Measurements from ENCODE around the gene GALNT18. TPM values are rescaled to one million over a fixed set of nuclear protein-coding genes. Genes with fewer than 3 reads are reported as not detected.

The GALNT18 gene
- total and polyA plus RNA-seq, 2 donors, result 21.6 to 33.2 TPM

GRCh38 chr11:11246166-11246565 lies 375.6 kb downstream of the GALNT18 start:
- 92% methylated on average over 1 of the region's 1 CpG for WGBS
- H3K36me3 ChIP-seq (ENCODE audit: insufficient read depth), result no peaks in the 10 kb centered on the region
- H3K27ac ChIP-seq (ENCODE audit: low read depth), result no peak overlapping the region
- DNase-seq (ENCODE audit: extremely low spot score), result no peak
- H3K4me1 ChIP-seq (ENCODE audit: insufficient read depth), result no peaks in the 10 kb centered on the region
- no peak overlapping the region for H3K4me3 ChIP-seq (ENCODE audit: low read depth, low read length)

- H3K4me1 ChIP-seq (ENCODE audit: insufficient read depth), result no peaks in the 10 kb centered on the region
- 64% methylated on average over 3 of the region's 3 CpGs for WGBS
- H3K36me3 ChIP-seq (ENCODE audit: insufficient read depth), result no peaks in the 10 kb centered on the region
- no peak overlapping the region for H3K27ac ChIP-seq (ENCODE audit: low read depth)
- H3K4me3 ChIP-seq (ENCODE audit: low read depth, low read length), result no peak overlapping the region
- no peak for DNase-seq (ENCODE audit: extremely low spot score)
These were observed 376.4 kb downstream of the GALNT18 start for GRCh38 chr11:11245453-11245852.

- H3K27ac ChIP-seq (ENCODE audit: low read depth), result no peak overlapping the region
- DNase-seq (ENCODE audit: extremely low spot score), result no peak
- no peaks in the 10 kb centered on the region for H3K36me3 ChIP-seq (ENCODE audit: insufficient read depth)
- H3K4me3 ChIP-seq (ENCODE audit: low read depth, low read length), result no peak overlapping the region
- H3K4me1 ChIP-seq (ENCODE audit: insufficient read depth), result no peaks in the 10 kb centered on the region
- WGBS, result 73% methylated on average over 2 of the region's 2 CpGs
These were observed 377.2 kb downstream of the GALNT18 start for GRCh38 chr11:11244470-11245080.

GRCh38 chr11:11243590-11244469 lies 378.0 kb downstream of the GALNT18 start:
- WGBS, result 28% methylated on average over 9 of the region's 9 CpGs
- DNase-seq (ENCODE audit: extremely low spot score), result peak; percentile 17
- no peaks in the 10 kb centered on the region for H3K4me1 ChIP-seq (ENCODE audit: insufficient read depth)
- no peak overlapping the region for H3K27ac ChIP-seq (ENCODE audit: low read depth)
- H3K36me3 ChIP-seq (ENCODE audit: insufficient read depth), result no peaks in the 10 kb centered on the region
- H3K4me3 ChIP-seq (ENCODE audit: low read depth, low read length), result no peak overlapping the region

- Histone ChIP-seq H3K36me3 (ENCODE audit: insufficient read depth) (no peaks in the 10 kb centered on the region), H3K27ac (ENCODE audit: low read depth) (no peak overlapping the region), H3K4me1 (ENCODE audit: insufficient read depth) (no peaks in the 10 kb centered on the region), H3K4me3 (ENCODE audit: low read depth, low read length) (no peak overlapping the region)
- WGBS, result 41% methylated on average over 6 of the region's 6 CpGs
- DNase-seq (ENCODE audit: extremely low spot score), result no peak
These were observed 378.6 kb downstream of the GALNT18 start for GRCh38 chr11:11243209-11243589.

GRCh38 chr11:11241284-11241683 lies 380.5 kb downstream of the GALNT18 start:
- H3K4me1 ChIP-seq (ENCODE audit: insufficient read depth), result no peaks in the 10 kb centered on the region

GRCh38 chr11:11239959-11240358 lies 381.8 kb downstream of the GALNT18 start:
- 78% methylated on average over 1 of the region's 1 CpG for WGBS
- no peak overlapping the region for H3K27ac ChIP-seq (ENCODE audit: low read depth)
- H3K36me3 ChIP-seq (ENCODE audit: insufficient read depth), result no peaks in the 10 kb centered on the region
- no peak overlapping the region for H3K4me3 ChIP-seq (ENCODE audit: low read depth, low read length)
- DNase-seq (ENCODE audit: extremely low spot score), result no peak
- H3K4me1 ChIP-seq (ENCODE audit: insufficient read depth), result no peaks in the 10 kb centered on the region

More at GRCh38 chr11:11241284-11241683, 380.5 kb downstream of the GALNT18 start:
- Histone ChIP-seq H3K36me3 (ENCODE audit: insufficient read depth) (no peaks in the 10 kb centered on the region), H3K4me3 (ENCODE audit: low read depth, low read length) (no peak overlapping the region), H3K27ac (ENCODE audit: low read depth) (no peak overlapping the region)
- WGBS, result 88% methylated on average over 2 of the region's 2 CpGs
- no peak for DNase-seq (ENCODE audit: extremely low spot score)

GRCh38 chr11:11237070-11237832 lies 384.6 kb downstream of the GALNT18 start:
- no peaks in the 10 kb centered on the region for H3K36me3 ChIP-seq (ENCODE audit: insufficient read depth)
- H3K27ac ChIP-seq (ENCODE audit: low read depth), result no peak overlapping the region
- no peak overlapping the region for H3K4me3 ChIP-seq (ENCODE audit: low read depth, low read length)
- no peak for DNase-seq (ENCODE audit: extremely low spot score)
- H3K4me1 ChIP-seq (ENCODE audit: insufficient read depth), result no peaks in the 10 kb centered on the region
- 74% methylated on average over 7 of the region's 7 CpGs for WGBS

- Histone ChIP-seq H3K27ac (ENCODE audit: low read depth) (no peak overlapping the region), H3K4me1 (ENCODE audit: insufficient read depth) (no peaks in the 10 kb centered on the region), H3K4me3 (ENCODE audit: low read depth, low read length) (no peak overlapping the region), H3K36me3 (ENCODE audit: insufficient read depth) (no peaks in the 10 kb centered on the region)
- 60% methylated on average over 4 of the region's 4 CpGs for WGBS
- DNase-seq (ENCODE audit: extremely low spot score), result no peak
These were observed 385.2 kb downstream of the GALNT18 start for GRCh38 chr11:11236498-11237059.

GRCh38 chr11:11231763-11232162 lies 390.0 kb downstream of the GALNT18 start:
- H3K4me3 ChIP-seq (ENCODE audit: low read depth, low read length), result no peak overlapping the region
- no peaks in the 10 kb centered on the region for H3K4me1 ChIP-seq (ENCODE audit: insufficient read depth)
- no peak for DNase-seq (ENCODE audit: extremely low spot score)
- no peak overlapping the region for H3K27ac ChIP-seq (ENCODE audit: low read depth)
- 73% methylated on average over 5 of the region's 5 CpGs for WGBS
- H3K36me3 ChIP-seq (ENCODE audit: insufficient read depth), result no peaks in the 10 kb centered on the region

- H3K27ac ChIP-seq (ENCODE audit: low read depth), result no peak overlapping the region
- no peaks in the 10 kb centered on the region for H3K4me1 ChIP-seq (ENCODE audit: insufficient read depth)
- WGBS, result 56% methylated on average over 7 of the region's 7 CpGs
- H3K4me3 ChIP-seq (ENCODE audit: low read depth, low read length), result no peak overlapping the region
- H3K36me3 ChIP-seq (ENCODE audit: insufficient read depth), result no peaks in the 10 kb centered on the region
- DNase-seq (ENCODE audit: extremely low spot score), result no peak
These were observed 390.8 kb downstream of the GALNT18 start for GRCh38 chr11:11230802-11231562.

GRCh38 chr11:11230087-11230486 lies 391.7 kb downstream of the GALNT18 start:
- Histone ChIP-seq H3K4me1 (ENCODE audit: insufficient read depth) (no peaks in the 10 kb centered on the region), H3K36me3 (ENCODE audit: insufficient read depth) (no peaks in the 10 kb centered on the region), H3K4me3 (ENCODE audit: low read depth, low read length) (no peak overlapping the region), H3K27ac (ENCODE audit: low read depth) (no peak overlapping the region)
- DNase-seq (ENCODE audit: extremely low spot score), result no peak
- 87% methylated on average over 1 of the region's 1 CpG for WGBS

- no peaks in the 10 kb centered on the region for H3K36me3 ChIP-seq (ENCODE audit: insufficient read depth)
- DNase-seq (ENCODE audit: extremely low spot score), result no peak
- no peak overlapping the region for H3K27ac ChIP-seq (ENCODE audit: low read depth)
- WGBS, result 94% methylated on average over 2 of the region's 2 CpGs
- no peaks in the 10 kb centered on the region for H3K4me1 ChIP-seq (ENCODE audit: insufficient read depth)
- no peak overlapping the region for H3K4me3 ChIP-seq (ENCODE audit: low read depth, low read length)
These were observed 392.2 kb downstream of the GALNT18 start for GRCh38 chr11:11229647-11230046.

All from urinary bladder (tissue), 4 donors.